WTC11 (cell line): ENCODE results near the gene RGS16. TPM values are rescaled to one million over a fixed set of nuclear protein-coding genes. Genes with fewer than 3 reads are reported as not detected.

Experiments used
- ATAC-seq: fragments of 200-7000 bp; cut with Tn5 transposase; 2 replicates; pipeline ENCODE4 v1.10.0; 2021; ENCODE audit warnings: mild to moderate bottlenecking, moderate library complexity
- CTCF ChIA-PET: fragments of 300-600 bp; sonication (Branson Sonifier 250); formaldehyde crosslinking; loops from one replicate; lab custom pipeline; 2021; ENCODE audit warnings: antibody characterized with exemption; lab: Charles Lee
- POLR2A ChIA-PET: fragments of 350-600 bp; sonication (Branson Sonifier 250); formaldehyde crosslinking; loops from one replicate; lab custom pipeline; 2021; ENCODE audit warnings: antibody characterized with exemption; lab: Charles Lee
- DNase-seq: peaks from one replicate; pipeline ENCODE4 v3.0.0; 2021; ENCODE audit warnings: low spot score
- H3K27ac Mint-ChIP-seq: 2 replicates; pipeline ENCODE4 v1.8.0; 2021; ENCODE audit warnings: mixed read lengths
- H3K27me3 Mint-ChIP-seq: 2 replicates; pipeline ENCODE4 v1.8.0; 2021; ENCODE audit warnings: low read depth, mild to moderate bottlenecking, moderate library complexity, mixed read lengths
- H3K36me3 Mint-ChIP-seq: 2 replicates; pipeline ENCODE4 v1.8.0; 2021; ENCODE audit warnings: mixed read lengths
- H3K4me1 Mint-ChIP-seq: 2 replicates; pipeline ENCODE4 v1.8.0; 2022; ENCODE audit warnings: mixed read lengths
- H3K4me3 Mint-ChIP-seq: 2 replicates; pipeline ENCODE4 v1.8.0; 2021; ENCODE audit warnings: mild to moderate bottlenecking, moderate library complexity, mixed read lengths
- H3K9me3 Mint-ChIP-seq: 2 replicates; pipeline ENCODE4 v1.8.0; 2021; ENCODE audit warnings: mixed read lengths
- ATF2 ChIP-seq: sonication (generic); formaldehyde crosslinking; IDR thresholded peaks from 2 replicates; pipeline ENCODE4 v1.8.1; 2022; ENCODE audit warnings: low read depth, missing genetic modification reagents, borderline replicate concordance
- ATF6 ChIP-seq: sonication (generic); formaldehyde crosslinking; IDR thresholded peaks from 2 replicates; pipeline ENCODE4 v1.8.1; 2023; ENCODE audit warnings: mild to moderate bottlenecking, missing genetic modification reagents
- CREM ChIP-seq: sonication (generic); formaldehyde crosslinking; IDR thresholded peaks from 2 replicates; pipeline ENCODE4 v1.8.1; 2022; ENCODE audit warnings: mild to moderate bottlenecking, missing genetic modification reagents, moderate library complexity
- E2F4 ChIP-seq: sonication (generic); formaldehyde crosslinking; IDR thresholded peaks from 2 replicates; pipeline ENCODE4 v1.8.1; 2022; ENCODE audit warnings: low read depth, mild to moderate bottlenecking, moderate library complexity, missing genetic modification reagents, borderline replicate concordance
- ESRRA ChIP-seq: sonication (generic); formaldehyde crosslinking; IDR thresholded peaks from 2 replicates; pipeline ENCODE4 v1.8.1; 2022; ENCODE audit warnings: mild to moderate bottlenecking, missing genetic modification reagents, borderline replicate concordance
- FOXP1 ChIP-seq: sonication (generic); formaldehyde crosslinking; IDR thresholded peaks from 2 replicates; pipeline ENCODE4 v1.8.0; 2022; ENCODE audit warnings: missing genetic modification reagents, mild to moderate bottlenecking, moderate library complexity, borderline replicate concordance
- GABPB1 ChIP-seq: sonication (generic); formaldehyde crosslinking; IDR thresholded peaks from 2 replicates; pipeline ENCODE4 v1.8.1; 2023; ENCODE audit warnings: mild to moderate bottlenecking, missing genetic modification reagents
- IRF1 ChIP-seq: sonication (generic); formaldehyde crosslinking; IDR thresholded peaks from 2 replicates; pipeline ENCODE4 v1.8.0; 2023; ENCODE audit warnings: missing genetic modification reagents
- IRF2 ChIP-seq: sonication (generic); formaldehyde crosslinking; IDR thresholded peaks from 2 replicates; pipeline ENCODE4 v1.8.0; 2022; ENCODE audit warnings: low read depth, missing genetic modification reagents, borderline replicate concordance
- JUN ChIP-seq: sonication (generic); formaldehyde crosslinking; IDR thresholded peaks from 2 replicates; pipeline ENCODE4 v1.8.0; 2023; ENCODE audit warnings: mild to moderate bottlenecking, missing genetic modification reagents
- NFYB ChIP-seq: sonication (generic); formaldehyde crosslinking; conservative IDR thresholded peaks from 2 replicates; pipeline ENCODE4 v1.8.0; 2022; ENCODE audit warnings: low read depth, missing genetic modification reagents
- NR2C2 ChIP-seq: sonication (generic); formaldehyde crosslinking; IDR thresholded peaks from 2 replicates; pipeline ENCODE4 v1.8.0; 2022; ENCODE audit warnings: mild to moderate bottlenecking, missing genetic modification reagents
- OVOL2 ChIP-seq: fragments of 250-450 bp; sonication (Bioruptor Pico); IDR thresholded peaks from 2 replicates; pipeline ENCODE4 v1.9.0; 2021; ENCODE audit warnings: mild to moderate bottlenecking, borderline replicate concordance
- PRDM15 ChIP-seq: sonication (generic); formaldehyde crosslinking; IDR thresholded peaks from 2 replicates; pipeline ENCODE4 v1.8.0; 2022; ENCODE audit warnings: missing genetic modification reagents
- RELA ChIP-seq: sonication (generic); formaldehyde crosslinking; IDR thresholded peaks from 2 replicates; pipeline ENCODE4 v1.8.1; 2022; ENCODE audit warnings: missing genetic modification reagents, mild to moderate bottlenecking, borderline replicate concordance
- ZNF121 ChIP-seq: sonication (generic); formaldehyde crosslinking; IDR thresholded peaks from 2 replicates; pipeline ENCODE4 v1.8.0; 2023; ENCODE audit warnings: missing genetic modification reagents
- ZNF281 ChIP-seq: sonication (generic); formaldehyde crosslinking; IDR thresholded peaks from 2 replicates; pipeline ENCODE4 v1.8.0; 2023; ENCODE audit warnings: mild to moderate bottlenecking, missing genetic modification reagents
- total RNA-seq: library from RNA; stranded (reverse); gene quantifications from 3 replicates; pipeline ENCODE4 v1.2.3, GENCODE V29; 2021

Gene RGS16
- total RNA-seq, 1 experiment from 2014 or later = 17.8 TPM

- DNase-seq (no peak), ATAC-seq (no peak)
- no peak for TF ChIP-seq NFYB (CRISPR knock-in tag)
- H3K4me1 Mint-ChIP-seq = no peaks in the 10 kb centered on the region
- H3K4me3 Mint-ChIP-seq = no peak overlapping the region
- H3K36me3 Mint-ChIP-seq = no peaks in the 10 kb centered on the region
- H3K27ac Mint-ChIP-seq = no peak overlapping the region
- H3K9me3 Mint-ChIP-seq = peaks cover 3% of the 10 kb centered on the region; the same call in 1 of the 2 replicates
- CTCF ChIA-PET = no interaction called here
- POLR2A ChIA-PET = no interaction called here
- no peaks in the 10 kb centered on the region; the same call in 1 of the 2 replicates for H3K27me3 Mint-ChIP-seq
These were observed 46.6 kb upstream of the RGS16 start for GRCh38 chr1:182650678-182651338.

GRCh38 chr1:182649041-182649440, 44.9 kb upstream of the RGS16 start:
- no peaks in the 10 kb centered on the region for H3K4me1 Mint-ChIP-seq
- DNase-seq (no peak), ATAC-seq (no peak)
- H3K27me3 Mint-ChIP-seq = no peaks in the 10 kb centered on the region; the same call in 1 of the 2 replicates
- no peaks in the 10 kb centered on the region for H3K36me3 Mint-ChIP-seq
- ChIA-PET POLR2A (no interaction called here), CTCF (no interaction called here)
- no peak overlapping the region for H3K4me3 Mint-ChIP-seq
- peaks cover 15% of the 10 kb centered on the region for H3K9me3 Mint-ChIP-seq
- H3K27ac Mint-ChIP-seq = no peak overlapping the region
- TF ChIP-seq ZNF281 = no peak
- no peak for TF ChIP-seq GABPB1 (CRISPR knock-in tag)

- Mint-ChIP-seq H3K27me3 (no peaks in the 10 kb centered on the region; the same call in 1 of the 2 replicates), H3K4me1 (no peaks in the 10 kb centered on the region)
- CTCF ChIA-PET = no interaction called here
- TF ChIP-seq ESRRA (CRISPR knock-in tag) (no peak), RELA (CRISPR knock-in tag) (no peak), IRF1 (CRISPR knock-in tag) (no peak), CREM (CRISPR knock-in tag) (no peak), ZNF121 (CRISPR knock-in tag) (no peak), NR2C2 (CRISPR knock-in tag) (no peak), ATF2 (CRISPR knock-in tag) (no peak), OVOL2 (CRISPR knock-in tag) (no peak), E2F4 (no peak), IRF2 (CRISPR knock-in tag) (no peak), JUN (no peak), PRDM15 (CRISPR knock-in tag) (no peak), FOXP1 (CRISPR knock-in tag) (no peak), ATF6 (no peak)
These were observed 42.5 kb upstream of the RGS16 start for GRCh38 chr1:182646739-182647138.

More at GRCh38 chr1:182646739-182647138, 42.5 kb upstream of the RGS16 start:
- Mint-ChIP-seq H3K27ac (no peak overlapping the region), H3K4me3 (no peak overlapping the region), H3K9me3 (peaks cover 20% of the 10 kb centered on the region), H3K36me3 (0 out of 2 replicates have a peak, but pooled peaks cover 3% of the 10 kb centered on the region)
- DNase-seq (no peak), ATAC-seq (no peak)
- POLR2A ChIA-PET = no interaction called here
